H1 (cell line): ENCODE data around the gene TAS2R31. TPM values are rescaled to one million over a fixed set of nuclear protein-coding genes. Genes with fewer than 3 reads are reported as not detected.
"Not testable (repeated sequence)": the region's sequence is repeated elsewhere in the genome, so short reads cannot be mapped to it uniquely, and the experiment has no call there.

Source experiments
- CTCF ChIA-PET: fragments of 300-600 bp; sonication (Branson Sonifier 250); formaldehyde crosslinking; loops from one replicate; lab custom pipeline; 2021; ENCODE audit not compliant: partially characterized antibody; lab: Charles Lee
- POLR2A ChIA-PET: fragments of 300-600 bp; sonication (Branson Sonifier 250); formaldehyde crosslinking; loops from one replicate; lab custom pipeline; 2021; ENCODE audit warnings: inconsistent platforms; ENCODE audit not compliant: partially characterized antibody; lab: Charles Lee
- DNase-seq, 2 experiments: peaks; one replicate each; pipeline versions ENCODE4 v3.0.0 to v3.0.0-alpha.2; 2010 to 2022; ENCODE audit warnings: low spot score in 2 of 2, low read depth in 1 of 2, mixed read lengths in 1 of 2
- FAIRE-seq: peaks from 2 replicates; lab custom pipeline; 2011; peaks lifted over from hg19 to GRCh38; lab: Jason Lieb, UNC
- H2AFZ ChIP-seq: 2 replicates; pipeline ENCODE4 v1.8.1; 2012; ENCODE audit warnings: low read length, inconsistent platforms
- H2AK5ac ChIP-seq: 2 replicates; pipeline ENCODE4 v1.6.1; 2013; ENCODE audit warnings: low read depth, low read length
- H2BK120ac ChIP-seq: replicated peaks from 2 replicates; pipeline ENCODE3; 2013; ENCODE audit warnings: low read depth, low read length, inconsistent platforms
- H2BK12ac ChIP-seq: 2 replicates; pipeline ENCODE4 v1.6.1; 2013; ENCODE audit warnings: low read depth, low read length
- H2BK15ac ChIP-seq: 2 replicates; pipeline ENCODE4 v1.6.1; 2013; ENCODE audit warnings: low read length
- H2BK20ac ChIP-seq: 2 replicates; pipeline ENCODE4 v1.6.1; 2013; ENCODE audit warnings: low read length
- H2BK5ac ChIP-seq: 2 replicates; pipeline ENCODE4 v1.6.1; 2013; ENCODE audit warnings: low read depth, low read length
- H3K14ac ChIP-seq: 2 replicates; pipeline ENCODE4 v1.6.1; 2013; ENCODE audit warnings: inconsistent platforms; ENCODE audit not compliant: insufficient read length
- H3K18ac ChIP-seq: 2 replicates; pipeline ENCODE4 v1.6.1; 2013; ENCODE audit warnings: low read length; ENCODE audit errors: extremely low read depth
- H3K23ac ChIP-seq: 2 replicates; pipeline ENCODE4 v1.6.1; 2013; ENCODE audit warnings: inconsistent platforms; ENCODE audit not compliant: insufficient read length
- H3K23me2 ChIP-seq: 2 replicates; pipeline ENCODE4 v1.6.1; 2013; ENCODE audit warnings: low read depth, low read length
- H3K27ac ChIP-seq: 2 replicates; pipeline ENCODE4 v1.6.1; 2011; ENCODE audit warnings: low read depth, low read length, inconsistent platforms
- H3K27me3 ChIP-seq, 4 experiments: replicated peaks in 1 of 4; 1 replicate in 1 of 4; 2 replicates in 3 of 4; pipeline versions ENCODE4 v1.6.1 to v1.8.1; 2011 to 2013; ENCODE audit warnings: low read length in 3 of 4, mild to moderate bottlenecking in 3 of 4, inconsistent platforms in 2 of 4, mixed read lengths in 2 of 4, moderate library complexity in 1 of 4; ENCODE audit not compliant: control insufficient read depth in 3 of 4, insufficient read depth in 3 of 4; ENCODE audit errors: extremely low read depth in 1 of 4
- H3K36me3 ChIP-seq, 4 experiments: 2 replicates each; pipeline versions ENCODE4 v1.6.1 to v1.8.1; 2011 to 2013; ENCODE audit warnings: mild to moderate bottlenecking in 4 of 4, low read length in 3 of 4, moderate library complexity in 2 of 4, control low read depth in 1 of 4, inconsistent platforms in 1 of 4; ENCODE audit not compliant: insufficient read depth in 4 of 4, control insufficient read depth in 2 of 4
- H3K4ac ChIP-seq: replicated peaks from 2 replicates; pipeline ENCODE3; 2013; ENCODE audit warnings: low read length, low read depth, mixed read lengths, inconsistent platforms; ENCODE audit not compliant: insufficient read length
- H3K4me1 ChIP-seq, 4 experiments: replicated peaks in 1 of 4; 1 replicate in 1 of 4; 2 replicates in 3 of 4; pipeline versions ENCODE4 v1.6.1 to v1.8.1; 2011 to 2013; ENCODE audit warnings: low read length in 3 of 4, inconsistent platforms in 2 of 4, mixed read lengths in 1 of 4; ENCODE audit not compliant: insufficient read depth in 4 of 4, control insufficient read depth in 3 of 4
- H3K4me2 ChIP-seq, 2 experiments: 2 replicates each; pipeline versions ENCODE4 v1.6.1 to v1.8.1; 2011 to 2013; ENCODE audit warnings: low read depth in 2 of 2, low read length in 2 of 2, control low read depth in 1 of 2, inconsistent platforms in 1 of 2, mild to moderate bottlenecking in 1 of 2; ENCODE audit not compliant: insufficient read depth in 1 of 2
- H3K4me3 ChIP-seq, 4 experiments: fragments of 200-600, 300-600 bp in 1 of 4; sonication (generic), shearing (Covaris generic), sonication (Bioruptor Twin) in 1 of 4; 2 replicates each; pipeline versions ENCODE4 v1.5.1 to v1.8.1; 2011 to 2016; ENCODE audit warnings: low read length in 4 of 4, low read depth in 3 of 4, control low read depth in 2 of 4, inconsistent platforms in 2 of 4, mild to moderate bottlenecking in 2 of 4, mixed read lengths in 1 of 4, moderate library complexity in 1 of 4; ENCODE audit not compliant: insufficient read depth in 2 of 4; ENCODE audit errors: extremely low read depth in 1 of 4
- H3K56ac ChIP-seq: replicated peaks from 2 replicates; pipeline ENCODE3; 2013; ENCODE audit warnings: low read depth, mild to moderate bottlenecking, mixed read lengths, low read length, inconsistent platforms; ENCODE audit not compliant: insufficient read length
- H3K79me1 ChIP-seq: 2 replicates; pipeline ENCODE4 v1.6.1; 2013; ENCODE audit warnings: low read depth, low read length, control low read depth
- H3K79me2 ChIP-seq, 2 experiments: 2 replicates each; pipeline versions ENCODE4 v1.6.1 to v1.8.1; 2012 to 2013; ENCODE audit warnings: low read length in 2 of 2, mild to moderate bottlenecking in 2 of 2, inconsistent platforms in 1 of 2; ENCODE audit not compliant: insufficient read depth in 2 of 2, control insufficient read depth in 1 of 2
- H3K9ac ChIP-seq, 4 experiments: replicated peaks in 1 of 4; 1 replicate in 1 of 4; 2 replicates in 3 of 4; pipeline versions ENCODE4 v1.6.1 to v1.8.1; 2011 to 2013; ENCODE audit warnings: low read depth in 3 of 4, low read length in 3 of 4, control low read depth in 2 of 4, mild to moderate bottlenecking in 2 of 4, moderate library complexity in 2 of 4, inconsistent platforms in 1 of 4; ENCODE audit errors: extremely low read depth in 1 of 4
- H3K9me3 ChIP-seq, 2 experiments: 2 replicates each; pipeline versions ENCODE4 v1.6.1 to v1.8.1; 2012 to 2013; ENCODE audit warnings: mild to moderate bottlenecking in 2 of 2, moderate library complexity in 2 of 2, control low read depth in 1 of 2, inconsistent platforms in 1 of 2, low read depth in 1 of 2, low read length in 1 of 2, mixed read lengths in 1 of 2; ENCODE audit not compliant: insufficient read depth in 2 of 2
- H4K20me1 ChIP-seq, 2 experiments: replicated peaks in 1 of 2; 2 replicates each; pipeline versions ENCODE3 to v1.8.1; 2011 to 2013; ENCODE audit warnings: inconsistent platforms in 2 of 2, low read length in 2 of 2, mild to moderate bottlenecking in 1 of 2; ENCODE audit not compliant: insufficient read depth in 2 of 2, control insufficient read depth in 1 of 2
- H4K5ac ChIP-seq: 2 replicates; pipeline ENCODE4 v1.6.1; 2013; ENCODE audit warnings: low read length, low read depth, mixed read lengths, inconsistent platforms; ENCODE audit not compliant: insufficient read length
- H4K8ac ChIP-seq: 2 replicates; pipeline ENCODE4 v1.8.0; 2013; ENCODE audit warnings: mild to moderate bottlenecking, moderate library complexity, low read length, inconsistent platforms; ENCODE audit not compliant: insufficient read depth; ENCODE audit errors: extremely low read depth
- H4K91ac ChIP-seq: replicated peaks from 2 replicates; pipeline ENCODE3; 2013; ENCODE audit warnings: low read length, mixed read lengths, inconsistent platforms; ENCODE audit not compliant: insufficient read length
- CTBP2 ChIP-seq: IDR thresholded peaks from 2 replicates; pipeline ENCODE4 v1.7.0; 2011; ENCODE audit warnings: borderline replicate concordance, mild to moderate bottlenecking, moderate library complexity, mixed read lengths, low read length; ENCODE audit not compliant: insufficient read depth, insufficient read length
- GTF2F1 ChIP-seq: IDR thresholded peaks from 2 replicates; pipeline ENCODE4 v1.6.1; 2012; ENCODE audit warnings: low read depth, low read length, improper control_type of control experiment, borderline replicate concordance
- MAFK ChIP-seq: IDR thresholded peaks from 2 replicates; pipeline ENCODE4 v1.6.1; 2012; ENCODE audit warnings: low read depth, mild to moderate bottlenecking, improper control_type of control experiment, low read length
- RXRA ChIP-seq: IDR thresholded peaks from 2 replicates; pipeline ENCODE4 v1.6.1; 2011; ENCODE audit warnings: low read depth, mild to moderate bottlenecking, low read length, moderate library complexity; ENCODE audit not compliant: insufficient read depth
- SIX5 ChIP-seq: IDR thresholded peaks from 2 replicates; pipeline ENCODE4 v1.6.1; 2011; ENCODE audit warnings: mild to moderate bottlenecking, low read depth, low read length
- ZNF274 ChIP-seq: IDR thresholded peaks from 2 replicates; pipeline ENCODE4 v1.7.0; 2012; ENCODE audit warnings: low read length, borderline replicate concordance; ENCODE audit errors: extremely low read depth
- WGBS, 2 experiments: shearing (Covaris generic) in 1 of 2; methylation state at CpG; one replicate each; pipeline versions ENCODE4 v1.1.6 to v1.1.7; 2013 to 2015; ENCODE audit warnings: low lambda C conversion rate in 2 of 2, mixed read lengths in 2 of 2, inconsistent platforms in 1 of 2, low coverage in 1 of 2, missing lambda C conversion rate in 1 of 2; ENCODE audit not compliant: insufficient replicate concordance in 2 of 2, insufficient coverage in 1 of 2, insufficient read length in 1 of 2; ENCODE audit errors: extremely low coverage in 1 of 2, missing lambda C conversion rate in 1 of 2; 5-methylcytosine and 5-hydroxymethylcytosine counted together
- polyA plus RNA-seq, 7 experiments: library from polyadenylated mRNA; depleted of rRNA in 3 of 7; stranded (reverse) in 5 of 7; unstranded in 2 of 7; fragments of >200 nt in 5 of 7; fragments of 200-250 nt in 2 of 7; gene quantifications; 1 replicate in 5 of 7; 2 replicates in 1 of 7; 4 replicates in 1 of 7; pipeline versions ENCODE4 v1.2.1 to v1.2.3, GENCODE V29; 2011 to 2013; ENCODE audit warnings: missing spikeins in 2 of 7, mixed read lengths in 2 of 7
- total RNA-seq: library from RNA; stranded (reverse); fragmentation: NEBNext Ultra II Directional; extraction: Animal tissue kit (Norgen Biotek cat#: 25700); gene quantifications from 2 replicates; pipeline ENCODE4 v1.2.1, GENCODE V29; 2021

Gene TAS2R31
- total and polyA plus RNA-seq, 2 of the 8 experiments (the other 6 are each of a cell fraction or from before 2014, with no cell fraction given): 0.24 to 1.4 TPM

DNA sequence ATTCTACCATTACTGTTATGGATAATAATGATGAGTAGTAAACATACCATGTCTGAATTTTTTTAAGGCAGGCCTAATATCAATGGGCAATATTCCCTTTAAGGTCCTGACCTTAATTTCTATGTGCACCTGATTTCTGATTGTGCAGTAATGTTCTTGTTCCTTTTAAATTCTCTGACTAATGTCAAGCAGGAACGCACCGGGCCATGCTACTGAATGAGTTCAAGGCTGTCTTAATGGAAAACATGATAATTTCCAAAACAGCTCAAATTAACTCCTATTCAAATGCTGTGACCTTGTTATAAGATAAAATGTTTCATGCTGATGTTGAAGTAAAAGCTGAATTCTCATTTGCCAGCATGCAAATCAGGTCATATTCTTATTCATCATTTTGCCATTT lies 24.1 kb upstream of the TAS2R31 start (continued):
- TF ChIP-seq CTBP2: no peak
- TF ChIP-seq GTF2F1: no peak
- no peak for TF ChIP-seq RXRA
- no peak for TF ChIP-seq ZNF274
- no peak for TF ChIP-seq SIX5
- TF ChIP-seq MAFK: no peak

DNA sequence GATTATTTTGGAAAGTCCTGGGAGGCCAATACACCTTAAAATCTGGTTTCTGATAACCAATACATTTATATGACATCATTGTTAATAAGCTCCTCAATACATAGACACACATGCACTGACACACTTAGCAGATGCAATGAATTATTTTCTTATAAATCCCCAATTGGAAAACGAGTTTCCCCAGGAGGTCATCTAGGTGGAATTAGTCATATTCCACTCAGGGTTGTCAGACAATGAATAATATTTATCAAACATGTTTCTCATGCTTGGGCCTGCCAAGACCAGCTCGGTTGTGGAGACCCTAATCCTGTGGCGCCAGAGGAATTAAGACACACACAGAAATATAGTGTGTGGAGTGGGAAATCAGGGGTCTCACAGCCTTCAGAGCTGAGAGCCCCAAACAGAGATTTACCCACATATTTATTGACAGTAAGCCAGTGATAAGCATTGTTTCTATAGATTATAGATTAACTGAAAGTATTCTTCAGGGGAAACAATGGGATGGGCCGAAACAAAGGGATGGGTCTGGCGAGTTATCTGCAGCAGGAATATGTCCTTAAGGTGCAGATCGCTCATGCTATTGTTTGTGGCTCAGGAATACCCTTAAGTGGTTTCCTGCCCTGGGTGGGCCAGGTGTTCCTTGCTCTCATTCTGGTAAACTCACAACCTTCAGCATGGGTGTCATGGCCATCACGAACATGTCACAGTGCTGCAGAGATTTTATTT lies 18.8 kb upstream of the TAS2R31 start:
- not testable (repeated sequence) for H3K18ac ChIP-seq, H2BK5ac ChIP-seq, H3K23me2 ChIP-seq, H4K91ac ChIP-seq, H4K20me1 ChIP-seq, H3K9ac ChIP-seq, H3K4me3 ChIP-seq, H3K27ac ChIP-seq, H2BK20ac ChIP-seq, H2BK12ac ChIP-seq, H2AFZ ChIP-seq, FAIRE-seq, H2BK120ac ChIP-seq, H3K23ac ChIP-seq, H4K5ac ChIP-seq, H3K79me1 ChIP-seq, H2AK5ac ChIP-seq, H3K14ac ChIP-seq, H2BK15ac ChIP-seq, H3K4me1 ChIP-seq, DNase-seq, H3K56ac ChIP-seq, H4K8ac ChIP-seq, H3K79me2 ChIP-seq, H3K27me3 ChIP-seq, H3K4me2 ChIP-seq, H3K4ac ChIP-seq
- WGBS, 2 experiments: 95% methylated on average over 7 of the region's 7 CpGs; no CpG with 5 or more reads in 1 of the 2 experiments
- peaks cover 0 to 11% (median 3%) of the 10 kb centered on the region in 4 experiments; a peak in 3 of 8 replicates for H3K36me3 ChIP-seq
- CTCF ChIA-PET: interaction anchor here (0.6 kb wide), 1 partner anchor 424 kb away, joined by 3 read pairs; no protein-coding TSS in a partner anchor
- POLR2A ChIA-PET: interaction anchor here (0.6 kb wide), 1 partner anchor 28 kb away, joined by 3 read pairs; no protein-coding TSS in a partner anchor
- H3K9me3 ChIP-seq: peaks cover 12 to 15% of the 10 kb centered on the region in 2 experiments
